Measurements from ENCODE around the gene SDF2L1. TPM values are rescaled to one million over a fixed set of nuclear protein-coding genes. Genes with fewer than 3 reads are reported as not detected.
A peak's percentile ranks its signal among the peaks of the same experiment; 100 is the strongest.
"Not testable (repeated sequence)": the region's sequence is repeated elsewhere in the genome, so short reads cannot be mapped to it uniquely, and the experiment has no call there.

Gene SDF2L1
- total RNA-seq: 10 to 100 TPM; 24.0 to 49.2 (median 33.4) TPM
- polyA plus RNA-seq: 10 to 100 TPM; 33.1 to 47.7 TPM

GRCh38 chr22:21641789-21642583, at the start of gene SDF2L1:
SDF2L1 (plus strand) TSS chr22:21642302; CDS start chr22:21642337, 35 bp downstream.
- peak within 1 kb of the TSS; percentile 48 to 77 (median 66) for H3K27ac ChIP-seq
- peak within 1 kb of the TSS; percentile 58 to 93 (median 78) for H3K4me3 ChIP-seq
- FAIRE-seq (peak; percentile 86), DNase-seq (peak; percentile 98 to 99 (median 98)), ATAC-seq (peak; percentile 94 to 98 (median 95))
- H3K27me3 ChIP-seq: no peaks in the 10 kb centered on the region
- no peaks in the 10 kb centered on the region for H3K9me3 ChIP-seq
- intact Hi-C loops (cut with DNase I): no loop called here
- H3K36me3 ChIP-seq: no peaks in the 10 kb centered on the region
- H3K4me1 ChIP-seq: peaks cover 0 to 12% (median 5%) of the 10 kb centered on the region in 3 donors
- TF ChIP-seq CTCF (IDR thresholded peaks at IDR 0.05): peak in 3 of 4 donors; percentile 2 to 8 (median 7)
- 0 to 1% methylated on average over 71 to 76 of the region's 76 CpGs for WGBS, 2 donors

DNA sequence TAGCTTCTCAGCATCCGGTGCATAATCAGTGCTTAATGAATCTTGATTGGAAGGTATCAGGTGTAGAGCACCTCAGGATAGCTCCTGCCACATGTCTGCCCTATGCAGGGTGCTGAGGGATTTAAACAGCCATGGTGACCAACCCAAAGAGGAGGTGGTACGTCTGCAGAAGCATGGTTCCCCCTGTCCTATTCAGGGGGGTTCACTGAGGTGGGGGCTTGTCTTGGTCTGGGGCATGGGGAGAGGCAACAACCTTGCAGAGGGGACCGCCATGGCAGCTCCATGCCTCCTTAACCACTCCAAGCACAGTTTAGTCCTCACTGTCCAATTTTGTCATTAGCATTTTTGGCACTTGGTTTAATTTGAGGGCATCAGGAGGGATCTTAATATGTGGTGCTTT, 49.7 kb upstream of the SDF2L1 start:
- 85 to 96% methylated on average over 3 of the region's 3 CpGs for WGBS, 2 donors
- intact Hi-C loops (cut with DNase I): no loop called here
- Histone ChIP-seq H3K27me3 (no peaks in the 10 kb centered on the region), H3K9me3 (no peaks in the 10 kb centered on the region), H3K27ac (no peak overlapping the region), H3K4me1 (peaks cover 0 to 14% (median 9%) of the 10 kb centered on the region in 3 donors), H3K4me3 (no peak overlapping the region), H3K36me3 (peaks cover 0 to 20% (median 5%) of the 10 kb centered on the region in 3 donors)
- ATAC-seq (no peak), DNase-seq (no peak), FAIRE-seq (no peak)
- no peak for TF ChIP-seq CTCF (IDR thresholded peaks at IDR 0.05)

DNA sequence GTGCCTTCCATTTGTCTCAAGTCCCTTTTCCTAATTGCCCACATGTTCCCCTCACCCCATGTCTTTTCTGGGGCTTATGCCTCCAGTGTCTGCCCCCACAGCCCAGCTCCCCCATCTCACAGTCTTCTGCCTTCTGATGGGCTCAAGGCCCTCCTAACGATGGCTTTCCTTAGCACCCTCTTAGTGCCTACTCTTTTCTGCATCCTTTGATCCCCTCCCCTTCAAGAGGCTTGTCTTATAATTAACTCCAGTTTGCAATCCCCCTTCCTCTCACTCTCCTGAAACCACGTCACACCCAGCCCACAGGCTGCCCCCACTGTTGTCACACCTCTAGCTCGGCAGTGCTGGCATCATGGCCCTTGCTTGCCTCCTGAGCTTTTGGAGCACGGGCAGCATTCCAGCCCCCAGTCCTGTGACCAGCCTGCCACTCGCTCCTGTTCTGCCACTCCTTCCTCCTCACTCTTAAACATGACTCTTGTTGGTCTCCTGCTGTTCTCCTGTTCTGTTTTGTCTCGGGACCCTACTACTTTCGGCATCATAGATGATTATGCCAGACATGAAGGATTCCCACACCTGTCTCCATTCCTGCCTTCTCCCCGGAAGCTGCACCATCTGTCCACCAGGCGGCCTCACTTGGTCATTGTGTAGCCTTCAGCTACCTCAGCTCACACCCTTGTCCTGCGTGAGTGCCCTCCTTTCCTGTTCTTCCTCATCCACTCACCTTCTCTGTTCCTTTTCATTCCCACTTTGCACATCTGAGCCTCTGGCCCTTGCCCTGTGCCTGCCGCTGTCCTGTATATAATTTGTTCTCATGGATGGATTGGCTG, 48.5 kb upstream of the SDF2L1 start:
- ATAC-seq: peak in 3 of 4 donors; percentile 50 to 59 (median 55)
- H3K36me3 ChIP-seq: peaks cover 0 to 20% (median 5%) of the 10 kb centered on the region in 3 donors
- no peak for FAIRE-seq
- H3K27me3 ChIP-seq: no peaks in the 10 kb centered on the region
- peaks cover 0 to 14% (median 9%) of the 10 kb centered on the region in 3 donors for H3K4me1 ChIP-seq
- no peak for TF ChIP-seq CTCF (IDR thresholded peaks at IDR 0.05)
- 66 to 68% methylated on average over 11 of the region's 11 CpGs for WGBS, 2 donors
- intact Hi-C loops (cut with DNase I): no loop called here
- no peak overlapping the region for H3K4me3 ChIP-seq
- DNase-seq: peak in 1 of 6 donors; percentile 30
- H3K9me3 ChIP-seq: no peaks in the 10 kb centered on the region
- no peak overlapping the region for H3K27ac ChIP-seq

DNA sequence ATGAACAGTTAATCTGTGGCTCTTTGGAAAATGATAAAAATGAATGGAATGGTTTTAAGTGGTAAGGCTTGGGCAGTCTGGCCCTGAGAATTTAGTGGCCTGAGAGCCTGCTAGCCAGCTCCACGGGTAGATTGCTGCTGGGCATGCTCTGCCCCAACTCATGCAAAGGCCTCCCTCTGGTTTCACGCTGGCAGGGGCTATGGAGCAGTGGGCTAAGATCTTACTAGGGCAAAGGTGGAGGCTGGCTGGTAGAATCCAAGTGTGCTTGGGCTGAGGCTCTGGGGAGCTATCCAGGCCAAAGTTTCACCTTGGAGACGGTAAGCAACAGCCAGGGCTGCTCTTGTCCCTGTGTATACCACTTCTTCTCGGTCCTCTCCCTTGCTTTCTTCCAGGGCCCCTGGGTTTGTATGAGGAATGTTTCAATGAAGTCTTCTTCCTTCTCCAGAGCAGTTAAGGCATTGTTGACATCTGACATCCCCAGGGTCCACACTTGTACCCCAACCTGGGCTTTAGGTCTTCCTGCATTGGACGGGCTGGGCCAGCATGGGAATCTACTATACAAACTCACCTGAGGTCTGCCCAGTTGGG, 47.1 kb upstream of the SDF2L1 start:
- H3K27ac ChIP-seq: no peak overlapping the region
- TF ChIP-seq CTCF (IDR thresholded peaks at IDR 0.05): no peak
- no peak for FAIRE-seq
- ATAC-seq: peak in 3 of 4 donors; percentile 11 to 23 (median 14)
- no peaks in the 10 kb centered on the region for H3K9me3 ChIP-seq
- no peak for DNase-seq
- peaks cover 0 to 12% (median 9%) of the 10 kb centered on the region in 3 donors for H3K4me1 ChIP-seq
- WGBS, 2 donors: 71 to 75% methylated on average over 5 of the region's 5 CpGs
- peaks cover 0 to 20% (median 5%) of the 10 kb centered on the region in 3 donors for H3K36me3 ChIP-seq
- intact Hi-C loops (cut with DNase I): no loop called here
- H3K4me3 ChIP-seq: no peak overlapping the region
- H3K27me3 ChIP-seq: no peaks in the 10 kb centered on the region

DNA sequence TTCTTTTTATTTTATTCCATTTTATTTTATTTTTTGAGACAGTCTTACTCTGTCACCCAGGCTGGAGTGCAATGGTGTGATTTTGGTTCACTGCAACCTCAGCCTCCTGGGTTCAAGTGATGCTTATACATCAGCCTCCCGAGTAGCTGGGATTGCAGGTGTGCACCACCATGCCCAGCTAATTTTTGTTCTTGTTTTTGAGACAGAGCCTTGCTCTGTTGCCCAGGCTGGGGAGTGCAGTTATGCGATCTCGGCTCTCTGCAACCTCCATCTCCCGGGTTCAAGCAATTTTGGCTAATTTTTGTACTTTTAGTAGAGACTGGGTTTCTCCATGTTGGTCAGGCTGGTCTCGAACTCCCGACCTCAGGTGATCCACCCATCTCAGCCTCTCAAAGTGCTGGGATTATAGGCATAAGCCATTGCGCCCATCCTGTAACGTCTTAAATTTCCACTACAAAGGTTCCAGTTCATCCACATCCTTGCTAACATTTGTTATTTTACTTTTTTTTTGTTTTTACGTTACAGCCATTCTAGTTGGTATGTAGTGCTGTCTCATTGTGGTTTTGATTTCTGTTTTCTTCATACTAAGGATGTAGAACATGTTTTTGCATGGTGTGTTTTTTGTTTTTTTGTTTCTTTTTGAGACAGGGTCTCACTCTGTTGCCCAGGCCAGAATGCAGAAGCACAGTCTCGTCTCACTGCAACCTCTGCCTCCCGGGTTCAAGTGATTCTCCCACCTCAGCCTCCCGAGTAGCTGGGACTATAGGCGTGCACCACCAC, 45.6 kb upstream of the SDF2L1 start:
- H3K4me3 ChIP-seq; FAIRE-seq; H3K4me1 ChIP-seq; DNase-seq; H3K9me3 ChIP-seq; H3K27me3 ChIP-seq; intact Hi-C loops (cut with DNase I); ATAC-seq; H3K27ac ChIP-seq: not testable (repeated sequence)
- WGBS, 2 donors: 97 to 98% methylated on average over 13 of the region's 13 CpGs
- peaks cover 0 to 20% (median 5%) of the 10 kb centered on the region in 3 donors for H3K36me3 ChIP-seq

Measured in pancreas (tissue), 10 donors.